Measurements from ENCODE around the gene RSPH6A.

DNA sequence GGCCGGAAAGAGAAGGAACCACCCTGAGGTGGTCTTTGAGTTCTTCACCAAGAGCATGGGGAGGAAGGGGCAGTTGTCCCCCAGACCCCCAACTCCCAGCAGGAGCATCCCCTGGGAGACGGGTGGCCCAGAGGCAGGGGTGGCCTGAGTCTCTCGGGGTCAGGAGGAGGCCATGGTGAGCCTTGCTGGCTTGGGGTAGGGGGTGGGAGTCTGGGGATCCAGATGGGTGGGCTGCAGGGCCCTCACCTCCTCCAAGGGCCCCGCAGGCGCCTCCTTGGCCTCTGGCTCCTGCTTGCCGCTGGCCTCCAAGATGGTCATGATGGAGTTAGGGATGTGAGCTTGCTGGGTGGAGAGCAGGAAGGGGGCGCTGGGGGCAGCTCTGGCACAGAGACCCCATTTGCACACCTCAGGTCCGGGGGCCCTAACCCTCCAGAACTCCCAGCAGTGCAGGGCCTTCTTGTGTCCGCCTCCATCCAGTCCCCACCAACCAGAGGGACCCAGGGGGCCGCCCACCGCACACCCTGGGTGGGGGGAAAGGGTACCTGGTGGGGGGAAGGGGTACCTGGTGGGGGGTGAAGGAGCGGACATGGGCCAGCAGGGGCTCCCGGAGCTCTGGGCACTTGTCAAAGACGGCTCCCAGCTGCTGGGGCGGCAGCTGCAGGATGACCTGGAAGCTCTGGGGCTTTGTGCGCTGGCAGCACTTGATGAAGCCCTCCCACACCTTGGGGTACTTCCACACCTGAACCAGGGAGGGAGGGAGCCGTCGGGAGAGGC, 1.3 kb upstream of the RSPH6A start:
- no peak for TF ChIP-seq EZH2 (IDR thresholded peaks at IDR 0.05; ENCODE audit: insufficient read depth, poor library complexity, severe bottlenecking)
- TF ChIP-seq EZH2phosphoT487 (IDR thresholded peaks at IDR 0.05; ENCODE audit: insufficient read depth, low read depth), result no peak

Data from GM23248 (cell line).